ELR (cell line): Measurements from ENCODE around the gene TFAP2E.

Experiments
- DNase-seq: peaks from one replicate; pipeline ENCODE4 v3.0.0-alpha.2; 2015; ENCODE audit warnings: low read depth

The TFAP2E gene

GRCh38 chr1:35573198-35574124, at the start of gene TFAP2E:
TFAP2E (plus strand) TSS chr1:35573314; CDS start chr1:35573578, 264 bp downstream.
- DNase-seq, result peak; percentile 57

- DNase-seq, result no peak
Measured at GRCh38 chr1:35524106-35524505, 49.0 kb upstream of the TFAP2E start.

GRCh38 chr1:35530168-35530567, 42.9 kb upstream of the TFAP2E start:
- no peak for DNase-seq

- DNase-seq, result no peak
Measured at GRCh38 chr1:35530946-35531345, 42.2 kb upstream of the TFAP2E start.

GRCh38 chr1:35531368-35531767, 41.7 kb upstream of the TFAP2E start:
- DNase-seq, result no peak

GRCh38 chr1:35532497-35533223, 40.5 kb upstream of the TFAP2E start:
- DNase-seq, result no peak

- no peak for DNase-seq
Measured at GRCh38 chr1:35533586-35533985, 39.5 kb upstream of the TFAP2E start.

- no peak for DNase-seq
Measured at GRCh38 chr1:35535243-35535642, 37.9 kb upstream of the TFAP2E start.

- DNase-seq, result no peak
Measured at GRCh38 chr1:35536556-35537162, 36.5 kb upstream of the TFAP2E start.

- DNase-seq, result no peak
Measured at GRCh38 chr1:35537806-35538205, 35.3 kb upstream of the TFAP2E start.

- DNase-seq, result peak; percentile 17
Measured at GRCh38 chr1:35539073-35539823, 33.9 kb upstream of the TFAP2E start.

GRCh38 chr1:35539824-35540261, 33.3 kb upstream of the TFAP2E start:
- peak; percentile 22 for DNase-seq

GRCh38 chr1:35544976-35545375, 28.1 kb upstream of the TFAP2E start:
- DNase-seq, result peak; percentile 56

- no peak for DNase-seq
Measured at GRCh38 chr1:35546614-35547013, 26.5 kb upstream of the TFAP2E start.

- DNase-seq, result no peak
Measured at GRCh38 chr1:35553851-35554250, 19.3 kb upstream of the TFAP2E start.

GRCh38 chr1:35554266-35555211, 18.6 kb upstream of the TFAP2E start:
- no peak for DNase-seq

- DNase-seq, result peak; percentile 20
Measured at GRCh38 chr1:35555212-35555584, 17.9 kb upstream of the TFAP2E start.

GRCh38 chr1:35555601-35556477, 17.3 kb upstream of the TFAP2E start:
- peak; percentile 88 for DNase-seq

- no peak for DNase-seq
Measured at GRCh38 chr1:35556484-35557117, 16.5 kb upstream of the TFAP2E start.
